ENCODE data around the gene DNM3.

DNA sequence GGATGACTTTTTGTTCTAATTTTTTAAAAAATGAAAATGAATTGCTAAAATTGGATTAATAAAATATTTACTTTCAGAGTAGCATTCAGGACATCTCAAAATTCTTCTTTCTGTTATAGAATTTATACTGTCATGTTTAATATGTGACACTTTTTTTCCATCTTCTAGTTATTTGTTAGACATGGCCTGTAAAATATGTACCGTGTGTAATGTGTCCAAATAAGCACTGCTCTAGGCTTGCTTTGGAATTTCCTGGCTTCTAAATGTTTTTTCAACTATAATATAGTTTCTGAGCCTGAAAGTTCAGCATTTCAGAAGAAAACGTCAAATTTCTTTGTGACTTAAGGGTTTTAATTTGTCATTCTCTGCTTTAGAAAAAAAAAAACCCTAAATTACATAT, 243.6 kb downstream of the DNM3 start:
- TF ChIP-seq, protein P1, sequence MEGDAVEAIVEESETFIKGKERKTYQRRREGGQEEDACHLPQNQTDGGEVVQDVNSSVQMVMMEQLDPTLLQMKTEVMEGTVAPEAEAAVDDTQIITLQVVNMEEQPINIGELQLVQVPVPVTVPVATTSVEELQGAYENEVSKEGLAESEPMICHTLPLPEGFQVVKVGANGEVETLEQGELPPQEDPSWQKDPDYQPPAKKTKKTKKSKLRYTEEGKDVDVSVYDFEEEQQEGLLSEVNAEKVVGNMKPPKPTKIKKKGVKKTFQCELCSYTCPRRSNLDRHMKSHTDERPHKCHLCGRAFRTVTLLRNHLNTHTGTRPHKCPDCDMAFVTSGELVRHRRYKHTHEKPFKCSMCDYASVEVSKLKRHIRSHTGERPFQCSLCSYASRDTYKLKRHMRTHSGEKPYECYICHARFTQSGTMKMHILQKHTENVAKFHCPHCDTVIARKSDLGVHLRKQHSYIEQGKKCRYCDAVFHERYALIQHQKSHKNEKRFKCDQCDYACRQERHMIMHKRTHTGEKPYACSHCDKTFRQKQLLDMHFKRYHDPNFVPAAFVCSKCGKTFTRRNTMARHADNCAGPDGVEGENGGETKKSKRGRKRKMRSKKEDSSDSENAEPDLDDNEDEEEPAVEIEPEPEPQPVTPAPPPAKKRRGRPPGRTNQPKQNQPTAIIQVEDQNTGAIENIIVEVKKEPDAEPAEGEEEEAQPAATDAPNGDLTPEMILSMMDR (IDR thresholded peaks at IDR 0.05), result no peak
- TF ChIP-seq GATA2 (CRISPR knock-in tag; IDR thresholded peaks at IDR 0.05) (no peak), CHD2 (IDR thresholded peaks at IDR 0.05; ENCODE audit: low read length, partially characterized antibody) (no peak), TAF1 (IDR thresholded peaks at IDR 0.05; ENCODE audit: borderline replicate concordance, low read depth, low read length) (no peak), RAD21 (IDR thresholded peaks at IDR 0.05; ENCODE audit: low read length) (no peak), RCOR1 (IDR thresholded peaks at IDR 0.05; ENCODE audit: low read length) (no peak), TCF12 (IDR thresholded peaks at IDR 0.05) (no peak)
- TF ChIP-seq, protein P2, sequence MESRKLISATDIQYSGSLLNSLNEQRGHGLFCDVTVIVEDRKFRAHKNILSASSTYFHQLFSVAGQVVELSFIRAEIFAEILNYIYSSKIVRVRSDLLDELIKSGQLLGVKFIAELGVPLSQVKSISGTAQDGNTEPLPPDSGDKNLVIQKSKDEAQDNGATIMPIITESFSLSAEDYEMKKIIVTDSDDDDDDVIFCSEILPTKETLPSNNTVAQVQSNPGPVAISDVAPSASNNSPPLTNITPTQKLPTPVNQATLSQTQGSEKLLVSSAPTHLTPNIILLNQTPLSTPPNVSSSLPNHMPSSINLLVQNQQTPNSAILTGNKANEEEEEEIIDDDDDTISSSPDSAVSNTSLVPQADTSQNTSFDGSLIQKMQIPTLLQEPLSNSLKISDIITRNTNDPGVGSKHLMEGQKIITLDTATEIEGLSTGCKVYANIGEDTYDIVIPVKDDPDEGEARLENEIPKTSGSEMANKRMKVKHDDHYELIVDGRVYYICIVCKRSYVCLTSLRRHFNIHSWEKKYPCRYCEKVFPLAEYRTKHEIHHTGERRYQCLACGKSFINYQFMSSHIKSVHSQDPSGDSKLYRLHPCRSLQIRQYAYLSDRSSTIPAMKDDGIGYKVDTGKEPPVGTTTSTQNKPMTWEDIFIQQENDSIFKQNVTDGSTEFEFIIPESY (IDR thresholded peaks at IDR 0.05; ENCODE audit: borderline replicate concordance, low read depth), result no peak
- TF ChIP-seq, protein P3, sequence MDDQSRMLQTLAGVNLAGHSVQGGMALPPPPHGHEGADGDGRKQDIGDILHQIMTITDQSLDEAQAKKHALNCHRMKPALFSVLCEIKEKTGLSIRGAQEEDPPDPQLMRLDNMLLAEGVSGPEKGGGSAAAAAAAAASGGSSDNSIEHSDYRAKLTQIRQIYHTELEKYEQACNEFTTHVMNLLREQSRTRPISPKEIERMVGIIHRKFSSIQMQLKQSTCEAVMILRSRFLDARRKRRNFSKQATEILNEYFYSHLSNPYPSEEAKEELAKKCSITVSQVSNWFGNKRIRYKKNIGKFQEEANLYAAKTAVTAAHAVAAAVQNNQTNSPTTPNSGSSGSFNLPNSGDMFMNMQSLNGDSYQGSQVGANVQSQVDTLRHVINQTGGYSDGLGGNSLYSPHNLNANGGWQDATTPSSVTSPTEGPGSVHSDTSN (IDR thresholded peaks at IDR 0.05), result no peak
